Neural progenitor cell (in vitro differentiated cells): Measurements from ENCODE around the gene NOP53. TPM values are rescaled to one million over a fixed set of nuclear protein-coding genes. Genes with fewer than 3 reads are reported as not detected.

ENCODE experiments used
- DNase-seq: peaks from one replicate; pipeline ENCODE4 v3.0.0-alpha.2; 2016; ENCODE audit warnings: low spot score
- H2AFZ ChIP-seq: fragments of 200-600 bp; sonication (generic); replicated peaks from 2 replicates; pipeline ENCODE4 v1.6.1; 2016; ENCODE audit warnings: antibody characterized with exemption
- H3F3A ChIP-seq: fragments of 200-600 bp; sonication (generic); 2 replicates; pipeline ENCODE4 v1.6.1; 2016; ENCODE audit warnings: antibody characterized with exemption, low read depth
- H3K27ac ChIP-seq: fragments of 200-600 bp; sonication (generic); 2 replicates; pipeline ENCODE4 v1.5.1; 2016; ENCODE audit warnings: mild to moderate bottlenecking
- H3K27me3 ChIP-seq: fragments of 200-600 bp; sonication (generic); 2 replicates; pipeline ENCODE4 v1.6.1; 2016; ENCODE audit warnings: mild to moderate bottlenecking, moderate library complexity
- H3K36me3 ChIP-seq: fragments of 200-600 bp; sonication (generic); 2 replicates; pipeline ENCODE4 v1.5.1; 2016
- H3K4me1 ChIP-seq: fragments of 200-600 bp; sonication (generic); 2 replicates; pipeline ENCODE4 v1.6.1; 2016; ENCODE audit warnings: mixed run types
- H3K4me2 ChIP-seq: fragments of 200-600 bp; sonication (generic); 2 replicates; pipeline ENCODE4 v1.6.1; 2016
- H3K4me3 ChIP-seq: fragments of 200-600 bp; sonication (generic); 2 replicates; pipeline ENCODE4 v1.5.1; 2016
- H3K79me2 ChIP-seq: fragments of 200-600 bp; sonication (generic); 2 replicates; pipeline ENCODE4 v1.6.1; 2016; ENCODE audit warnings: low read depth
- H3K9ac ChIP-seq: fragments of 200-600 bp; sonication (generic); 2 replicates; pipeline ENCODE4 v1.6.1; 2016
- H3K9me3 ChIP-seq: fragments of 200-600 bp; sonication (generic); 2 replicates; pipeline ENCODE4 v1.5.1; 2016; ENCODE audit warnings: low read depth
- H4K20me1 ChIP-seq: fragments of 200-600 bp; sonication (generic); 2 replicates; pipeline ENCODE4 v1.6.1; 2016; ENCODE audit warnings: low read depth
- H3K27ac Mint-ChIP-seq: 3 replicates; pipeline ENCODE4 v1.8.0; 2021; ENCODE audit warnings: mixed read lengths
- H3K27me3 Mint-ChIP-seq: 2 replicates; pipeline ENCODE4 v1.8.0; 2022; ENCODE audit warnings: low read depth, mild to moderate bottlenecking, inconsistent platforms, moderate library complexity, mixed read lengths; ENCODE audit not compliant: insufficient read depth
- H3K36me3 Mint-ChIP-seq: 3 replicates; pipeline ENCODE4 v1.8.0; 2021; ENCODE audit warnings: mixed read lengths
- H3K4me1 Mint-ChIP-seq: 3 replicates; pipeline ENCODE4 v1.8.0; 2021; ENCODE audit warnings: mixed read lengths
- H3K4me3 Mint-ChIP-seq: 3 replicates; pipeline ENCODE4 v1.8.0; 2021; ENCODE audit warnings: mild to moderate bottlenecking, moderate library complexity, mixed read lengths
- H3K9me3 Mint-ChIP-seq: 3 replicates; pipeline ENCODE4 v1.8.0; 2020; ENCODE audit warnings: mixed read lengths
- EZH2 ChIP-seq: fragments of 200-600 bp; sonication (generic); IDR thresholded peaks from 2 replicates; pipeline ENCODE4 v1.6.1; 2017; ENCODE audit warnings: antibody characterized with exemption, mild to moderate bottlenecking, moderate library complexity
- EZH2phosphoT487 ChIP-seq: fragments of 200-600 bp; sonication (generic); IDR thresholded peaks from 2 replicates; pipeline ENCODE4 v1.6.1; 2017; ENCODE audit warnings: antibody characterized with exemption
- small RNA-seq: library from RNA; depleted of rRNA; stranded (forward); fragments of <200 nt; gene quantifications from one replicate; pipeline ENCODE3, GENCODE V24; 2015
- total RNA-seq: library from RNA; depleted of rRNA; stranded (reverse); fragments of >200 nt; gene quantifications from 2 replicates; pipeline ENCODE4 v1.2.3, GENCODE V29; 2015; ENCODE audit warnings: low replicate concordance
- TF ChIP-seq, protein P1 (sequence below): fragments of 200-600 bp; sonication (generic); IDR thresholded peaks from 2 replicates; pipeline ENCODE4 v1.5.1; 2017; ENCODE audit warnings: antibody characterized with exemption, mild to moderate bottlenecking

NOP53 gene
- total RNA-seq, 1 donor from 2014 or later = 101 TPM

DNA sequence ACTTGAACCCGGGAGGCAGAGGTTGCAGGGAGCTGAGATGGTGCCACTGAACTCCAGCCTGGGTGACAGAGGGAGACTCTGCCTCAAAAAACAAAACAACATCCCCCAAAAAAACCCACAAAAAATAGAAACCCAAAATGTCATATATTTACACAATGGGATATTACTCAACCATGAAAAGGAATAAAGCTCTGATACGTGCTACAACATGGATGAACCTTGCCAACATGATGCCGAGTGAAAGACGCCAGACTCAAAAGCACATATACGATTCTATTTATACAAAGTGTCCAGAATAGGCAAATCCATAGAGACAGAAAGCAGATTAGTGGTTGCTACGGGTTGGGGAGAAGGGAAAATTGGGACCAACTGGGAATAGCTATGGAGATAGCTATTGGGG, 61.1 kb downstream of the NOP53 start:
- Histone ChIP-seq H3K9ac (no peak overlapping the region), H3K36me3 (no peaks in the 10 kb centered on the region), H3F3A (peaks cover 11% of the 10 kb centered on the region), H3K4me2 (no peak overlapping the region), H3K27me3 (no peaks in the 10 kb centered on the region), H2AFZ (no peak overlapping the region), H3K9me3 (no peaks in the 10 kb centered on the region), H4K20me1 (no peaks in the 10 kb centered on the region), H3K27ac (no peak overlapping the region), H3K4me3 (no peak overlapping the region), H3K4me1 (no peaks in the 10 kb centered on the region), H3K79me2 (no peaks in the 10 kb centered on the region)
- Mint-ChIP-seq H3K4me3 (no peak overlapping the region), H3K9me3 (peaks cover 2% of the 10 kb centered on the region), H3K36me3 (no peaks in the 10 kb centered on the region), H3K4me1 (peaks cover 4% of the 10 kb centered on the region), H3K27me3 (no peaks in the 10 kb centered on the region), H3K27ac (no peak overlapping the region)
- TF ChIP-seq, protein P1, sequence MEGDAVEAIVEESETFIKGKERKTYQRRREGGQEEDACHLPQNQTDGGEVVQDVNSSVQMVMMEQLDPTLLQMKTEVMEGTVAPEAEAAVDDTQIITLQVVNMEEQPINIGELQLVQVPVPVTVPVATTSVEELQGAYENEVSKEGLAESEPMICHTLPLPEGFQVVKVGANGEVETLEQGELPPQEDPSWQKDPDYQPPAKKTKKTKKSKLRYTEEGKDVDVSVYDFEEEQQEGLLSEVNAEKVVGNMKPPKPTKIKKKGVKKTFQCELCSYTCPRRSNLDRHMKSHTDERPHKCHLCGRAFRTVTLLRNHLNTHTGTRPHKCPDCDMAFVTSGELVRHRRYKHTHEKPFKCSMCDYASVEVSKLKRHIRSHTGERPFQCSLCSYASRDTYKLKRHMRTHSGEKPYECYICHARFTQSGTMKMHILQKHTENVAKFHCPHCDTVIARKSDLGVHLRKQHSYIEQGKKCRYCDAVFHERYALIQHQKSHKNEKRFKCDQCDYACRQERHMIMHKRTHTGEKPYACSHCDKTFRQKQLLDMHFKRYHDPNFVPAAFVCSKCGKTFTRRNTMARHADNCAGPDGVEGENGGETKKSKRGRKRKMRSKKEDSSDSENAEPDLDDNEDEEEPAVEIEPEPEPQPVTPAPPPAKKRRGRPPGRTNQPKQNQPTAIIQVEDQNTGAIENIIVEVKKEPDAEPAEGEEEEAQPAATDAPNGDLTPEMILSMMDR = no peak
- TF ChIP-seq EZH2phosphoT487 = no peak
- no peak for TF ChIP-seq EZH2
- DNase-seq = no peak

Small RNA genes lying within 50 kb of the gene (small RNA-seq; reads per million reads assigned to genes)
- gene AC008745.1 (not detected), gene SNORD23 (not detected)

Other genes starting within 250 kb of the NOP53 start
- gene NAPA, start 230.5 kb upstream of the NOP53 start, total RNA-seq = 30.2 and 44.9 TPM in 2 replicates
- gene ZNF541, start 172.4 kb upstream of the NOP53 start, total RNA-seq = not detected in 2 replicates
- 6.4 and 15.6 TPM in 2 replicates for gene BICRA, start 136.4 kb upstream of the NOP53 start, total RNA-seq
- gene EHD2, start 32.1 kb upstream of the NOP53 start, total RNA-seq = 1.5 and 3.9 TPM in 2 replicates
- gene SELENOW, start 33.2 kb downstream of the NOP53 start, total RNA-seq = 234 and 422 TPM in 2 replicates
- not detected in 2 replicates for gene TPRX1, start 59.0 kb downstream of the NOP53 start, total RNA-seq
- 0.19 and 0.22 TPM in 2 replicates for gene CRX, start 76.4 kb downstream of the NOP53 start, total RNA-seq
- not detected in 2 replicates for gene TPRX2, start 113.7 kb downstream of the NOP53 start, total RNA-seq
- gene SULT2A1, start 140.8 kb downstream of the NOP53 start, total RNA-seq = not detected in 2 replicates
- gene BSPH1, start 246.6 kb downstream of the NOP53 start, total RNA-seq = not detected in 2 replicates
- gene ELSPBP1, start 249.1 kb downstream of the NOP53 start, total RNA-seq = not detected in 2 replicates